PFSK-1 (cell line): ENCODE results near the gene KCNMA1.
A peak's percentile ranks its signal among the peaks of the same experiment; 100 is the strongest.

ENCODE experiments used
- FOXP2 ChIP-seq: optimal IDR thresholded peaks from 2 replicates; pipeline ENCODE3; 2011; ENCODE audit warnings: borderline replicate concordance, control low read depth, inconsistent platforms; ENCODE audit not compliant: insufficient read depth; ENCODE audit errors: extremely low read length, extremely low read depth
- POLR2AphosphoS5 ChIP-seq: IDR thresholded peaks from 2 replicates; pipeline ENCODE4 v1.6.1; 2012; ENCODE audit warnings: low read depth, mild to moderate bottlenecking, control low read depth, low read length, moderate library complexity
- REST ChIP-seq, 2 experiments: IDR thresholded peaks; 2 replicates each; pipeline versions ENCODE4 v1.6.1 to v1.8.0; 2011 to 2012; ENCODE audit warnings: low read depth in 2 of 2, low read length in 2 of 2, control low read depth in 1 of 2, inconsistent platforms in 1 of 2, mild to moderate bottlenecking in 1 of 2, moderate library complexity in 1 of 2; ENCODE audit not compliant: insufficient read depth in 1 of 2
- SIN3A ChIP-seq: IDR thresholded peaks from 2 replicates; pipeline ENCODE4 v1.6.1; 2012; ENCODE audit warnings: mild to moderate bottlenecking, low read length, moderate library complexity, borderline replicate concordance; ENCODE audit not compliant: insufficient read depth
- TAF1 ChIP-seq: IDR thresholded peaks from 2 replicates; pipeline ENCODE4 v1.6.1; 2012; ENCODE audit warnings: low read length, control low read depth, borderline replicate concordance; ENCODE audit not compliant: insufficient read depth

The KCNMA1 gene

GRCh38 chr10:77357611-77358310, 279.8 kb downstream of the KCNMA1 start:
- no peak for TF ChIP-seq SIN3A
- TF ChIP-seq TAF1 = no peak
- TF ChIP-seq REST (IDR thresholded peaks at IDR 0.05; ENCODE audit: insufficient read depth in 1 of 2, low read depth in 2 of 2, low read length in 2 of 2) = no peak
- no peak for TF ChIP-seq FOXP2

GRCh38 chr10:77357185-77357584, 280.4 kb downstream of the KCNMA1 start:
- TF ChIP-seq POLR2AphosphoS5 = no peak
- no peak for TF ChIP-seq FOXP2
- TF ChIP-seq SIN3A = no peak
- TF ChIP-seq TAF1 = no peak
- no peak for TF ChIP-seq REST (IDR thresholded peaks at IDR 0.05; ENCODE audit: insufficient read depth in 1 of 2, low read depth in 2 of 2, low read length in 2 of 2)

GRCh38 chr10:77355844-77356243, 281.8 kb downstream of the KCNMA1 start:
- TF ChIP-seq TAF1 = no peak
- TF ChIP-seq FOXP2 = no peak
- 0 out of 2 replicates have a peak, but pooled peaks have one; percentile 15 for TF ChIP-seq POLR2AphosphoS5
- TF ChIP-seq REST (IDR thresholded peaks at IDR 0.05; ENCODE audit: insufficient read depth in 1 of 2, low read depth in 2 of 2, low read length in 2 of 2) = no peak
- TF ChIP-seq SIN3A = peak; percentile 74; the same call in 1 of the 2 replicates

GRCh38 chr10:77351386-77351785, 286.2 kb downstream of the KCNMA1 start:
- TF ChIP-seq REST (IDR thresholded peaks at IDR 0.05; ENCODE audit: insufficient read depth in 1 of 2, low read depth in 2 of 2, low read length in 2 of 2) (no peak), TAF1 (no peak), SIN3A (no peak), FOXP2 (no peak), POLR2AphosphoS5 (no peak)
